Central memory CD8-positive, alpha-beta T cell (primary cell): ENCODE measurements around the gene PDK1.
"Not testable (repeated sequence)": the region's sequence is repeated elsewhere in the genome, so short reads cannot be mapped to it uniquely, and the experiment has no call there.

ENCODE experiments used
- ATAC-seq: fragments of 150-1000 bp; cut with Tn5 transposase; replicated peaks from 2 replicates; pipeline ENCODE4 v1.10.0; 2022; ENCODE audit warnings: mild to moderate bottlenecking, moderate FRiP score, moderate number of reproducible peaks; ENCODE audit not compliant: poor library complexity, severe bottlenecking; ENCODE audit errors: extremely low read depth
- DNase-seq, 2 donors: peaks; one replicate each; pipeline ENCODE4 v3.0.0; 2021; ENCODE audit warnings: low spot score in 2 of 2
- H3K27ac Mint-ChIP-seq: one replicate; pipeline ENCODE4 v1.8.0; 2022; ENCODE audit warnings: low read depth, mild to moderate bottlenecking, moderate library complexity, mixed read lengths
- H3K27me3 Mint-ChIP-seq: one replicate; pipeline ENCODE4 v1.8.0; 2022; ENCODE audit warnings: mixed read lengths
- H3K36me3 Mint-ChIP-seq: one replicate; pipeline ENCODE4 v1.8.0; 2022; ENCODE audit warnings: mild to moderate bottlenecking, moderate library complexity, mixed read lengths; ENCODE audit not compliant: insufficient read depth
- H3K4me1 Mint-ChIP-seq: one replicate; pipeline ENCODE4 v1.8.0; 2022; ENCODE audit warnings: mixed read lengths
- H3K4me3 Mint-ChIP-seq: one replicate; pipeline ENCODE4 v1.8.0; 2022; ENCODE audit warnings: mild to moderate bottlenecking, moderate library complexity, mixed read lengths
- H3K9me3 Mint-ChIP-seq: one replicate; pipeline ENCODE4 v1.8.0; 2022; ENCODE audit warnings: mixed read lengths

PDK1 gene

GRCh38 chr2:172586245-172586891, 30.5 kb downstream of the PDK1 start:
- H3K27ac Mint-ChIP-seq, result no peak overlapping the region
- peaks cover 17% of the 10 kb centered on the region for H3K36me3 Mint-ChIP-seq
- DNase-seq (no peak), ATAC-seq (peak; percentile 40)
- H3K27me3 Mint-ChIP-seq, result no peaks in the 10 kb centered on the region
- peaks cover 25% of the 10 kb centered on the region for H3K4me1 Mint-ChIP-seq
- no peaks in the 10 kb centered on the region for H3K9me3 Mint-ChIP-seq
- H3K4me3 Mint-ChIP-seq, result no peak overlapping the region

GRCh38 chr2:172587231-172587630, 31.3 kb downstream of the PDK1 start:
- H3K36me3 Mint-ChIP-seq, result peaks cover 15% of the 10 kb centered on the region
- H3K27ac Mint-ChIP-seq, result peak overlapping the region; percentile 10
- not testable (repeated sequence) for H3K4me3 Mint-ChIP-seq, H3K9me3 Mint-ChIP-seq, H3K27me3 Mint-ChIP-seq, ATAC-seq, DNase-seq
- peaks cover 25% of the 10 kb centered on the region for H3K4me1 Mint-ChIP-seq

GRCh38 chr2:172588931-172589330, 33.0 kb downstream of the PDK1 start:
- Mint-ChIP-seq H3K9me3 (no peaks in the 10 kb centered on the region), H3K4me3 (no peak overlapping the region), H3K4me1 (peaks cover 25% of the 10 kb centered on the region), H3K36me3 (peaks cover 15% of the 10 kb centered on the region), H3K27me3 (no peaks in the 10 kb centered on the region), H3K27ac (no peak overlapping the region)
- DNase-seq (no peak), ATAC-seq (no peak)

DNA sequence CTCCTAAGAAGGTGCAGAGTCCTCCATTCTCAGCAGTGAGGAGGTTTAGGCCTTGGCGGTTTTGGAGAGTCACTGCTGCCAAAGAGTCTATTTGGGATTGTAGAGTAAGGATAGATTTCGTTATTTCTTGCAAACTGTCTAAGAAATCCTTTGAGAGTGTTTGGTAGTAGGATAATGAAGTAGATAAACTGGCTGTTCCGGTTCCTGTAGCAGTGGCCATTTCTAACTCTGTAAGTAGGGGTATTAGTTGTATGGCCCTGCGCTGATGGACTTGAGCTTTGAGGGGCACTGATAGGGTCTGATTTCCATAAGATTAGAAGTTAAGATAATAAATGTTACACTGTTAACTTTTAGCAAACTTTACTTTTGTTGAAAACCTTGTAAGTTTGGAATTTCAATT, 35.5 kb downstream of the PDK1 start:
- not testable (repeated sequence) for ATAC-seq, H3K9me3 Mint-ChIP-seq, H3K27ac Mint-ChIP-seq, DNase-seq, H3K27me3 Mint-ChIP-seq, H3K4me3 Mint-ChIP-seq
- H3K4me1 Mint-ChIP-seq, result peaks cover 19% of the 10 kb centered on the region
- H3K36me3 Mint-ChIP-seq, result peaks cover 20% of the 10 kb centered on the region

GRCh38 chr2:172592190-172592589, 36.3 kb downstream of the PDK1 start:
- not testable (repeated sequence) for H3K27me3 Mint-ChIP-seq, H3K4me3 Mint-ChIP-seq, DNase-seq, ATAC-seq, H3K9me3 Mint-ChIP-seq
- H3K27ac Mint-ChIP-seq, result peak overlapping the region; percentile 3
- H3K36me3 Mint-ChIP-seq, result peaks cover 26% of the 10 kb centered on the region
- H3K4me1 Mint-ChIP-seq, result peaks cover 11% of the 10 kb centered on the region

DNA sequence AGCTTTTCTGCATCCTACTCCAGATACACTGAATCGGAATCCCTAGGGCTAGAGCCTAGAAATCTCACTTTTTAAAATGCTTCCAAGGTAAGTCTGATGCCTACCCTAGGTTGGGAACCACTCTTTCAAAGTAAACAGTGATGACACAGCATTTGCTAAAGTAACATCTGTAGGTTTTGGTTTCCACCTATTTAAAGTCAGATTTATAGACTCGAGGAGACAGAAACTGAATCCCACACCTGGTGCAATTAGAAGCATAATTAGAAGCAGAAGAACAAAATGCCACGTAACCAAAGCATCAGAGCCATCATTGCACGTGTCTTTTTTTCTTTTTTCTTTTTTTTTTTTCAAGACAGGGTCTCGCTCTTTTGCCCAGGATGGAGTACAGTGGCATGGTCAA, 40.9 kb downstream of the PDK1 start:
- Mint-ChIP-seq H3K9me3 (no peaks in the 10 kb centered on the region), H3K27ac (no peak overlapping the region), H3K4me1 (no peaks in the 10 kb centered on the region), H3K4me3 (no peak overlapping the region), H3K36me3 (peaks cover 24% of the 10 kb centered on the region), H3K27me3 (no peaks in the 10 kb centered on the region)
- no peak for DNase-seq
- ATAC-seq, result no peak

GRCh38 chr2:172597176-172597842, 41.4 kb downstream of the PDK1 start:
- H3K4me3 Mint-ChIP-seq, result no peak overlapping the region
- ATAC-seq, result no peak
- no peaks in the 10 kb centered on the region for H3K27me3 Mint-ChIP-seq
- no peaks in the 10 kb centered on the region for H3K9me3 Mint-ChIP-seq
- DNase-seq, result no peak
- no peaks in the 10 kb centered on the region for H3K4me1 Mint-ChIP-seq
- H3K27ac Mint-ChIP-seq, result no peak overlapping the region
- peaks cover 24% of the 10 kb centered on the region for H3K36me3 Mint-ChIP-seq

DNA sequence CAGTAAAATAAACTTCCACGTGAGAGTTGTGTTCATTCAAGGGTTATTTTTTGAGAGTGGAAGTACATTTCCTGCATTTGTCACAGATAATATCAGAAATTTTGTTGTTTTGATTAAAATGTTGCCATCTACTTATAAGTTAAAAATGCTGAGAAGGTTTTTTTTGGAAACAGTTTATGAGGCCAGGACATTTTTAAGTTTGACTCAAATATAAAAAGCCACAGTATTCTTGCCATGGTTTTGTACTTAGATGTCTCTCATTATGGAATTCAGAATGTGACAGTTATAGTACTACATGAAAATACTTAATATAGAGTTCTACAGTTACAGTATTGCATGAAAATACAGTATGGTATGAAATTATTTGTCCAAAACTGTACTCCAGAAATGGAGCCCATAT, 44.1 kb downstream of the PDK1 start:
- Mint-ChIP-seq H3K27me3 (no peaks in the 10 kb centered on the region), H3K4me1 (no peaks in the 10 kb centered on the region), H3K9me3 (no peaks in the 10 kb centered on the region), H3K4me3 (no peak overlapping the region), H3K27ac (no peak overlapping the region), H3K36me3 (peaks cover 18% of the 10 kb centered on the region)
- DNase-seq (no peak), ATAC-seq (no peak)

DNA sequence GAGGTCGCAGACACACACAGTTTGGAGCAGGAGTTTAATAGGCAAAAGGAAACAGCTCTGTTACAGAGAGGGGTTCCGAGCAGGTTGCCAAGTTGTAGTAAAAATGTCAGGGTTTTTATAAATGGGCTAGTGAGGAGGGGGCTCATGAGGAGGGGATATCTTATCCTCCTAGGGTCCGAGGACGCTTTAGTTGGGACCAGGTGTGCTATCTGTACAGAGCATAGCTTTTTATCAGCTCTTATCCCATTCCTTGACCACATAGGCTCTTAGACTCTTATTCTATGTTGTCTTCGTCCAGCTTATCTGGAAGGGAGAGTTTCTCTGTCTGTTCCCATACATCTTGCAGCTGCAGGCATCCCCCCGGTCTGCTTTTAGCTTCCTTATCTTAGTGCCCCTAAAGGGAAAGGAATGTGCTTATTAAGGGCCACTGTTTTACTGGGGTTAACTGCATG, 44.7 kb downstream of the PDK1 start:
- ATAC-seq (no peak), DNase-seq (no peak)
- Mint-ChIP-seq H3K4me3 (no peak overlapping the region), H3K27ac (no peak overlapping the region), H3K4me1 (no peaks in the 10 kb centered on the region), H3K27me3 (no peaks in the 10 kb centered on the region), H3K9me3 (no peaks in the 10 kb centered on the region), H3K36me3 (peaks cover 18% of the 10 kb centered on the region)

- no peak for DNase-seq
- H3K4me1 Mint-ChIP-seq, result no peaks in the 10 kb centered on the region
- peaks cover 10% of the 10 kb centered on the region for H3K36me3 Mint-ChIP-seq
- no peaks in the 10 kb centered on the region for H3K27me3 Mint-ChIP-seq
- no peaks in the 10 kb centered on the region for H3K9me3 Mint-ChIP-seq
- H3K27ac Mint-ChIP-seq, result no peak overlapping the region
- H3K4me3 Mint-ChIP-seq, result no peak overlapping the region
- ATAC-seq, result no peak
These were observed 50.4 kb downstream of the PDK1 start for GRCh38 chr2:172606285-172606684.

DNA sequence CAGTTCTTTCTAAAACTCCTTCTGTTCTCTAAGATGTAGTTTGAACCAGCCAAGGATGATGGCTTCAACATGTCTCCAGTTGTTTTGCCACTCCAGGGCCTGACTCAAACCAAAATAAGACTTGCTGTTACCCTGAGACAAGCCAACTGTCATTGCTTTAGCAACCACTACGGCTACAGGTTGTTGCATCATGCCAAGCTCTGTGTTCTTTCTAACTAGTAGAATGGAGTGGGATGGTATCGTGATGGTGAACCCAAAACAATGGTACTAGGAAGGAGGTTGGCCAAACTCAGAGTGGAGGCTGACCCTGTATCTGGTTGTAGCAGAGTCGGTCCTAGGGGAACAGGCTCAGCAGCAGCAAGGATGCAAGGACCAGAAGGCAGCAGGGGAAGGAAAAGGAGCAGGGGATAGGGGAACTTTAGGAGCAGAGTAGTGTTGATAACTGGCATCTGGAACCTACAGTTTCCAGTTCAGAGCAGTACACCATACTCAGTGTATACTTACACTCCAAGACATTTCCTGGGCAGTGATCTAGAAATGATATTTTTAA, 51.6 kb downstream of the PDK1 start:
- no peaks in the 10 kb centered on the region for H3K4me1 Mint-ChIP-seq
- no peak for ATAC-seq
- DNase-seq, result no peak
- H3K27me3 Mint-ChIP-seq, result no peaks in the 10 kb centered on the region
- peaks cover 10% of the 10 kb centered on the region for H3K36me3 Mint-ChIP-seq
- no peak overlapping the region for H3K4me3 Mint-ChIP-seq
- no peaks in the 10 kb centered on the region for H3K9me3 Mint-ChIP-seq
- H3K27ac Mint-ChIP-seq, result no peak overlapping the region

GRCh38 chr2:172609488-172609887, 53.6 kb downstream of the PDK1 start:
- DNase-seq (no peak), ATAC-seq (no peak)
- no peak overlapping the region for H3K27ac Mint-ChIP-seq
- H3K36me3 Mint-ChIP-seq, result peaks cover 9% of the 10 kb centered on the region
- H3K4me1 Mint-ChIP-seq, result no peaks in the 10 kb centered on the region
- H3K9me3 Mint-ChIP-seq, result no peaks in the 10 kb centered on the region
- H3K4me3 Mint-ChIP-seq, result no peak overlapping the region
- no peaks in the 10 kb centered on the region for H3K27me3 Mint-ChIP-seq

DNA sequence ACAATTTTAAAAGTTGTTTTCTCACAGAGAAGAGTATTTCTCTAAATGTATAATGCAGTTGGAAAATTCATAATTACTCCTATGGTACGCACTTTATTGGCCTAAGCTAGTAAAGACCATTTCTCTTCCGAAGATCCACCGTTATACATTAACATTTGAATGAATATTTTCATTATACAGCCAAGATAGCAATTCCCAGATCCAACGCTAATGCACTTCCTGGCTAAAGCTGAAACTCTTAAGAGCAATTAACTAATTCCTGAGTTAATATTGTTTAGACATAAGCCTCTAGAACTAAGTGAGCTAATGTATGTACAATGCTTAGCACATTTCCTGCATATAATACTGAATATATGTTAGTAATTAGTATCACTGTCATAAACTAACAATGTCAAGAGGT, 56.2 kb downstream of the PDK1 start:
- H3K9me3 Mint-ChIP-seq, result no peaks in the 10 kb centered on the region
- no peak overlapping the region for H3K27ac Mint-ChIP-seq
- ATAC-seq, result no peak
- no peak overlapping the region for H3K4me3 Mint-ChIP-seq
- no peaks in the 10 kb centered on the region for H3K27me3 Mint-ChIP-seq
- no peaks in the 10 kb centered on the region for H3K4me1 Mint-ChIP-seq
- peaks cover 5% of the 10 kb centered on the region for H3K36me3 Mint-ChIP-seq
- no peak for DNase-seq
